Nephron progenitor cell (in vitro differentiated cells): ENCODE results near the gene COL25A1.

Experiments used
- DNase-seq: peaks from one replicate; pipeline ENCODE4 v3.0.0; 2021
- H3K27ac Mint-ChIP-seq: 2 replicates; pipeline ENCODE4 v1.8.0; 2021; ENCODE audit warnings: mild to moderate bottlenecking, moderate library complexity, mixed read lengths
- H3K27me3 Mint-ChIP-seq: 2 replicates; pipeline ENCODE4 v1.8.0; 2021; ENCODE audit warnings: mild to moderate bottlenecking, low read depth, mixed read lengths; ENCODE audit not compliant: poor library complexity
- H3K36me3 Mint-ChIP-seq: 2 replicates; pipeline ENCODE4 v1.8.0; 2021; ENCODE audit warnings: low read depth, mixed read lengths
- H3K4me1 Mint-ChIP-seq: 2 replicates; pipeline ENCODE4 v1.8.0; 2021; ENCODE audit warnings: mixed read lengths
- H3K4me3 Mint-ChIP-seq: 2 replicates; pipeline ENCODE4 v1.8.0; 2021; ENCODE audit warnings: mild to moderate bottlenecking, moderate library complexity, mixed read lengths
- H3K9me3 Mint-ChIP-seq: 2 replicates; pipeline ENCODE4 v1.8.0; 2021; ENCODE audit warnings: mild to moderate bottlenecking, moderate library complexity, mixed read lengths
- TF ChIP-seq, protein P1 (sequence below): fragments of 200-600 bp; sonication (generic); IDR thresholded peaks from 2 replicates; pipeline ENCODE4 v1.5.0; 2021; ENCODE audit warnings: antibody characterized with exemption

COL25A1 gene

DNA sequence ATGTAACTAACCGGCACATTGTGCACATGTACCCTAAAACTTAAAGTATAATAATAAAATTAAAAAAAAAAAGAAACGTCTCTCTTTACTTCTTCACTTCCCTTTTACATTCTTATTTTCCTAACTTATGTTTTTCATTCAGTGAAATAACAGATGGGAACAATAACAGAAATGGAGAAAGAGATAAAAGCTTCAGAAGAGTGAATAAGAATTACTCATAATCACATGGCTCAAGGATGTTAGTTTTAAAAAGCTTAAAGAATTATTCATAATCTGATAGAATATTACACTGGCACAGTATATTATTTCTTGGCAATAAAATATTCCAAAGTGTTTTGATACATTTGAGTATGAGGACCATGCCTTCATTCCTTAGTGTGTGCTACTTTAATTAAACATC is 175.6 kb downstream of the COL25A1 start:
- Mint-ChIP-seq H3K4me3 (no peak overlapping the region), H3K27me3 (no peaks in the 10 kb centered on the region), H3K27ac (no peak overlapping the region), H3K36me3 (no peaks in the 10 kb centered on the region), H3K4me1 (peaks cover 5% of the 10 kb centered on the region), H3K9me3 (no peaks in the 10 kb centered on the region)
- DNase-seq: no peak
- TF ChIP-seq, protein P1, sequence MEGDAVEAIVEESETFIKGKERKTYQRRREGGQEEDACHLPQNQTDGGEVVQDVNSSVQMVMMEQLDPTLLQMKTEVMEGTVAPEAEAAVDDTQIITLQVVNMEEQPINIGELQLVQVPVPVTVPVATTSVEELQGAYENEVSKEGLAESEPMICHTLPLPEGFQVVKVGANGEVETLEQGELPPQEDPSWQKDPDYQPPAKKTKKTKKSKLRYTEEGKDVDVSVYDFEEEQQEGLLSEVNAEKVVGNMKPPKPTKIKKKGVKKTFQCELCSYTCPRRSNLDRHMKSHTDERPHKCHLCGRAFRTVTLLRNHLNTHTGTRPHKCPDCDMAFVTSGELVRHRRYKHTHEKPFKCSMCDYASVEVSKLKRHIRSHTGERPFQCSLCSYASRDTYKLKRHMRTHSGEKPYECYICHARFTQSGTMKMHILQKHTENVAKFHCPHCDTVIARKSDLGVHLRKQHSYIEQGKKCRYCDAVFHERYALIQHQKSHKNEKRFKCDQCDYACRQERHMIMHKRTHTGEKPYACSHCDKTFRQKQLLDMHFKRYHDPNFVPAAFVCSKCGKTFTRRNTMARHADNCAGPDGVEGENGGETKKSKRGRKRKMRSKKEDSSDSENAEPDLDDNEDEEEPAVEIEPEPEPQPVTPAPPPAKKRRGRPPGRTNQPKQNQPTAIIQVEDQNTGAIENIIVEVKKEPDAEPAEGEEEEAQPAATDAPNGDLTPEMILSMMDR: no peak

DNA sequence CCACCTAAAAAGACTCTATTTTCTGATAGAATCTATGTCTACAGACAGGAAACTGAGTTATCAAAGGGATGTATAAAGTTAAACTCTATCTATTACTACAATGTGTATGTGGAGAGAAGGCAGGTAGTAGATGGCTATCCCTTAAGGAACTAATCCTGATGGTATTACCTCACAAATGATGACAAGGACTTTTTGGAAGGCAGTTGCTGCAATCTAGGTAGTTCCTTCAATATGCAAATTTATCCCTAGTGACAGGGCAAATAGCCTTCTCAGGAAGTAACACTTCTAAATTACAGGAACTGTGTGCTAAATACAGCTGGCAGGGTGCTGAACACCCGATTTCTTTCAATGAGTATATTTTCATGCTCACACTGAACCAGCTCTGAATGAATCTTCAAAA is 177.4 kb downstream of the COL25A1 start:
- H3K27me3 Mint-ChIP-seq: no peaks in the 10 kb centered on the region
- no peaks in the 10 kb centered on the region for H3K36me3 Mint-ChIP-seq
- no peak overlapping the region for H3K27ac Mint-ChIP-seq
- H3K4me1 Mint-ChIP-seq: peaks cover 5% of the 10 kb centered on the region
- no peaks in the 10 kb centered on the region for H3K9me3 Mint-ChIP-seq
- no peak for DNase-seq
- TF ChIP-seq, protein P1: no peak
- no peak overlapping the region for H3K4me3 Mint-ChIP-seq

DNA sequence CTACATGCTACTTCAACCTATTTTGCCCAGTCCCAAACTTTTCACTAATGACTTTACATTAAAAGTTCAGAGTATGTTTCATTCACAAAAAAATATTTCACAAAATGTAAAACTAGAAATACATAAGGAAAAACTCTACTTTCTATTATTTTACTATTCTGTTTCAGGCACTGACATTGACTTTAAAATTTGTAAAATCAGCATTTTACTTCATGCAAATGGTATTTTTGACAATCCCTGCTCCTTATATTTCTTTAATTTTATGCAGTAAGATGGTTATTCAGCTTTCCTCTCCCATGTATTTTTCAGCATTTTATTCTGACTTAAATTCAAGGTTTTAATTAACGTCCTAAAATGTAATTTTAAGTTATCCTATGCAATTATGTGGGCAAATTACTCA is 178.5 kb downstream of the COL25A1 start:
- no peak for DNase-seq
- H3K36me3 Mint-ChIP-seq: no peaks in the 10 kb centered on the region
- peaks cover 5% of the 10 kb centered on the region for H3K4me1 Mint-ChIP-seq
- no peak overlapping the region for H3K27ac Mint-ChIP-seq
- H3K9me3 Mint-ChIP-seq: no peaks in the 10 kb centered on the region
- H3K27me3 Mint-ChIP-seq: no peaks in the 10 kb centered on the region
- TF ChIP-seq, protein P1: no peak
- no peak overlapping the region for H3K4me3 Mint-ChIP-seq

DNA sequence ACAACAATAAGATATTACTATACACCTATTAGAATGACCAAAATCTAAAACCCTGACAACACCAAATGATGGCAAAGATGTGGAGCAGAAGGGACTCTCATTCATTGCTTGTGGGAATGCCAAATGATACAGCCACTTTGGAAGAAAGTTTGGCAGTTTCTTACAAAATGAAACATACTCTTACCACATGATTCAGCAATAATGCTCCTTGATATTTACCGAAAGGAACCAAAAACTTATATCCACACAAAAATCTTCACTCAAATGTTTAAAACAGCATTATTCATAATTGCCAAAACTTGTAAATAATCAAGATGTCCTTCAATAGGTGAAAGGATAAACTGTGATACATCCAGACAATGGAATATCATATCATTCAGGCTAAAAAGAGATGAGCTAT is 180.9 kb downstream of the COL25A1 start:
- no peak for DNase-seq
- no peak overlapping the region for H3K4me3 Mint-ChIP-seq
- H3K4me1 Mint-ChIP-seq: no peaks in the 10 kb centered on the region
- TF ChIP-seq, protein P1: no peak
- H3K36me3 Mint-ChIP-seq: no peaks in the 10 kb centered on the region
- no peak overlapping the region for H3K27ac Mint-ChIP-seq
- no peaks in the 10 kb centered on the region for H3K9me3 Mint-ChIP-seq
- H3K27me3 Mint-ChIP-seq: no peaks in the 10 kb centered on the region

DNA sequence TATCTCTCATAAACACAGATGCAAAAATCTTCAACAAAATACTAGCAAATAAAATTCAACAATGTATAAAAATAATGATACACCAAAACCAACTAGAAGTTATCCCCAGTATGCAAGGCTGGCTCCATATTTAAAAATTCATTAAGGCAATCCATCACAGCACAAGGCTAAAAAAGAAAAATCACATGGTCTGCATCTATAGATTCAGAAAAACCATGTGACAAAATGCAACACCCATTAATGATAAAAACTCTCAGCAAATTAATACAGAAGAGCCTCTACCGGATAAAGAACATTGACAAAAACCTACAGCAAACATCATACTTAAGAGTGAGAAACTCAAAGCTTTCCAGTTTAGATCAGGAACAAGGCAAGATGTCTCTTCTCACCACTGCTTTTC is 182.6 kb downstream of the COL25A1 start:
- DNase-seq: no peak
- no peaks in the 10 kb centered on the region for H3K27me3 Mint-ChIP-seq
- no peaks in the 10 kb centered on the region for H3K9me3 Mint-ChIP-seq
- TF ChIP-seq, protein P1: no peak
- H3K4me3 Mint-ChIP-seq: no peak overlapping the region
- no peak overlapping the region for H3K27ac Mint-ChIP-seq
- no peaks in the 10 kb centered on the region for H3K4me1 Mint-ChIP-seq
- no peaks in the 10 kb centered on the region for H3K36me3 Mint-ChIP-seq

DNA sequence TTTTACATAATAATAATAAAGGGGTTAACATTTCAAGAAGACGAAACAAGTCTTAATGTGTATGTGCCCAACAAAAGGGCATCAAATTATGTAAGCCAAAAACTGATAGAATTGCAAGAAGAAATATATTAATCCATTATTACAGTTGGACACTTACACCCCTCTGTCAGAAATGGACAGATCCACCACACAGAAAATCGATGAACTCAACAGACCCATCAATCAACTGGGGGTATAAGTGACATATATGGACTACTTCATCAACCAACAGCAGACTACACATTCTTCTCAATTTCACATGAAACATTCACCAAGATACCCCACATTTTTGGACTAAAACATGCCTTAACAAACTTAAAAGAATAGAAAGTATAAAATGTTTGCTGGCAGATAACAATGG is 183.8 kb downstream of the COL25A1 start:
- no peak overlapping the region for H3K4me3 Mint-ChIP-seq
- no peak overlapping the region for H3K27ac Mint-ChIP-seq
- no peaks in the 10 kb centered on the region for H3K9me3 Mint-ChIP-seq
- TF ChIP-seq, protein P1: no peak
- H3K4me1 Mint-ChIP-seq: no peaks in the 10 kb centered on the region
- H3K36me3 Mint-ChIP-seq: no peaks in the 10 kb centered on the region
- DNase-seq: no peak
- no peaks in the 10 kb centered on the region for H3K27me3 Mint-ChIP-seq
